ENCODE results near the gene ST3GAL4. TPM values are rescaled to one million over a fixed set of nuclear protein-coding genes. Genes with fewer than 3 reads are reported as not detected.

ST3GAL4 gene
- total RNA-seq (2021; fragmentation: NEBNext Ultra II Directional; extraction: Animal tissue kit (Norgen Biotek cat#: 25700)): 15.6 and 16.0 TPM in 2 replicates
- polyA plus RNA-seq (2011; rRNA removed): 20.0 and 21.0 TPM in 2 replicates
- 18.8 TPM for polyA plus RNA-seq (2011; cell fraction: cytosol; rRNA removed)
- 27.9 TPM for polyA plus RNA-seq (2011; cell fraction: nucleus; rRNA removed)
- 12.9 to 18.6 TPM (median 15.3 TPM) in 4 replicates for polyA plus RNA-seq (2012, experiment 1 of 2)
- polyA plus RNA-seq (2012, experiment 2 of 2): 18.2 TPM
- 12.5 TPM for polyA plus RNA-seq (2013, experiment 1 of 2)
- 12.9 TPM for polyA plus RNA-seq (2013, experiment 2 of 2)
- polyA minus RNA-seq (2011; rRNA and poly(A)+ RNA removed): 15.7 and 16.0 TPM in 2 replicates
- 5.8 TPM for polyA minus RNA-seq (2011; cell fraction: cytosol; rRNA and poly(A)+ RNA removed)
- 14.6 TPM for polyA minus RNA-seq (2011; cell fraction: nucleus; rRNA and poly(A)+ RNA removed)
- long read RNA-seq, experiment 1, partial matches to known transcripts: 1 of 10 reads
- long read RNA-seq, experiment 1, other reads (novel, unspliced or antisense): 5 of 10 reads
- long read RNA-seq, experiment 2, partial matches to known transcripts: 0 of 2 reads
- long read RNA-seq, experiment 2, other reads (novel, unspliced or antisense): 2 of 2 reads

- CTCF ChIA-PET (ENCODE audit: partially characterized antibody): interaction anchor here (1.3 to 3.0 kb wide), 5 partner anchors 13 to 45 kb away, joined by 3 to 17 read pairs (median 4); no protein-coding TSS in a partner anchor
- no peak within 1 kb of the TSS for H2BK120ac ChIP-seq (replicated peaks; ENCODE audit: low read depth, low read length)
- no peak for TF ChIP-seq NANOG (IDR thresholded peaks at IDR 0.05; ENCODE audit: insufficient read depth, low read depth, low read length, poor library complexity, severe bottlenecking)
- TF ChIP-seq, protein P1, sequence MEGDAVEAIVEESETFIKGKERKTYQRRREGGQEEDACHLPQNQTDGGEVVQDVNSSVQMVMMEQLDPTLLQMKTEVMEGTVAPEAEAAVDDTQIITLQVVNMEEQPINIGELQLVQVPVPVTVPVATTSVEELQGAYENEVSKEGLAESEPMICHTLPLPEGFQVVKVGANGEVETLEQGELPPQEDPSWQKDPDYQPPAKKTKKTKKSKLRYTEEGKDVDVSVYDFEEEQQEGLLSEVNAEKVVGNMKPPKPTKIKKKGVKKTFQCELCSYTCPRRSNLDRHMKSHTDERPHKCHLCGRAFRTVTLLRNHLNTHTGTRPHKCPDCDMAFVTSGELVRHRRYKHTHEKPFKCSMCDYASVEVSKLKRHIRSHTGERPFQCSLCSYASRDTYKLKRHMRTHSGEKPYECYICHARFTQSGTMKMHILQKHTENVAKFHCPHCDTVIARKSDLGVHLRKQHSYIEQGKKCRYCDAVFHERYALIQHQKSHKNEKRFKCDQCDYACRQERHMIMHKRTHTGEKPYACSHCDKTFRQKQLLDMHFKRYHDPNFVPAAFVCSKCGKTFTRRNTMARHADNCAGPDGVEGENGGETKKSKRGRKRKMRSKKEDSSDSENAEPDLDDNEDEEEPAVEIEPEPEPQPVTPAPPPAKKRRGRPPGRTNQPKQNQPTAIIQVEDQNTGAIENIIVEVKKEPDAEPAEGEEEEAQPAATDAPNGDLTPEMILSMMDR (IDR thresholded peaks at IDR 0.05; ENCODE audit: control extremely low read depth in 1 of 3, insufficient read depth in 1 of 3, low read depth in 1 of 3, low read length in 3 of 3): no peak
- peak; percentile 71 for TF ChIP-seq PHF8 (conservative IDR thresholded peaks at IDR 0.05; ENCODE audit: low read depth, low read length)
- peak; percentile 82 for TF ChIP-seq KDM4A (IDR thresholded peaks at IDR 0.05; ENCODE audit: low read depth, low read length, severe bottlenecking)
- TF ChIP-seq SP2 (IDR thresholded peaks at IDR 0.05; ENCODE audit: low read length): no peak
- peak; percentile 54 for TF ChIP-seq TAF1 (IDR thresholded peaks at IDR 0.05; ENCODE audit: low read depth, low read length)
Observed at GRCh38 chr11:126355324-126355925, at the start of gene ST3GAL4. TSS of gene ST3GAL4 (plus strand) at chr11:126355686. CDS start at chr11:126406156, 50,470 bp downstream.

More at GRCh38 chr11:126355324-126355925, at the start of gene ST3GAL4:
- Histone ChIP-seq H3K36me3 (ENCODE audit: control insufficient read depth in 2 of 4, insufficient read depth in 4 of 4, low read length in 3 of 4) (peaks cover 0 to 3% (median under 1%) of the 10 kb centered on the region in 4 experiments; a peak in 1 of 8 replicates), H4K91ac (replicated peaks; ENCODE audit: insufficient read length, low read length) (peak within 1 kb of the TSS; percentile 86), H3K79me2 (ENCODE audit: control insufficient read depth in 1 of 2, insufficient read depth in 2 of 2, low read length in 2 of 2) (peaks cover 0 to 42% of the 10 kb centered on the region in 2 experiments; a peak in 2 of 4 replicates), H4K20me1 (replicated peaks in 1 of 2; ENCODE audit: control insufficient read depth in 1 of 2, insufficient read depth in 2 of 2, low read length in 2 of 2) (peaks cover 0 to 2% of the 10 kb centered on the region in 2 experiments), H2BK15ac (ENCODE audit: low read length) (peak within 1 kb of the TSS; percentile 81; the same call in 1 of the 2 replicates), H3K4me3 (ENCODE audit: extremely low read depth in 1 of 4, insufficient read depth in 2 of 4, low read depth in 3 of 4, low read length in 4 of 4) (peak within 1 kb of the TSS; percentile 73 to 99 (median 86)), H3K4me1 (replicated peaks in 1 of 4; ENCODE audit: control insufficient read depth in 3 of 4, insufficient read depth in 4 of 4, low read length in 3 of 4) (peaks cover 3 to 24% (median 15%) of the 10 kb centered on the region in 4 experiments; a peak in 6 of 7 replicates), H2BK20ac (ENCODE audit: low read length) (0 out of 2 replicates have a peak within 1 kb of the TSS, but pooled peaks have one; percentile 48), H3K18ac (ENCODE audit: extremely low read depth, low read length) (peak within 1 kb of the TSS; percentile 96), H3K9ac (replicated peaks in 1 of 4; ENCODE audit: extremely low read depth in 1 of 4, low read depth in 3 of 4, low read length in 3 of 4) (peak within 1 kb of the TSS; percentile 80 to 91 (median 86)), H2AK5ac (ENCODE audit: low read depth, low read length) (peak within 1 kb of the TSS; percentile 33; the same call in 1 of the 2 replicates), H3K23ac (ENCODE audit: insufficient read length) (no peak within 1 kb of the TSS), H2AFZ (ENCODE audit: low read length) (peak within 1 kb of the TSS; percentile 72), H4K8ac (ENCODE audit: extremely low read depth, insufficient read depth, low read length) (peak within 1 kb of the TSS; percentile 95), H4K5ac (ENCODE audit: insufficient read length, low read depth, low read length) (peak within 1 kb of the TSS; percentile 94), H3K4ac (replicated peaks; ENCODE audit: insufficient read length, low read depth, low read length) (peak within 1 kb of the TSS; percentile 92), H3K56ac (replicated peaks; ENCODE audit: insufficient read length, low read depth, low read length) (peak within 1 kb of the TSS; percentile 92), H3K79me1 (ENCODE audit: low read depth, low read length) (peaks cover 11% of the 10 kb centered on the region; the same call in 1 of the 2 replicates), H3K9me3 (ENCODE audit: insufficient read depth in 2 of 2, low read depth in 1 of 2, low read length in 1 of 2) (no peaks in the 10 kb centered on the region), H2BK5ac (ENCODE audit: low read depth, low read length) (peak within 1 kb of the TSS; percentile 95; the same call in 1 of the 2 replicates), H2BK12ac (ENCODE audit: low read depth, low read length) (peak within 1 kb of the TSS; percentile 68; the same call in 1 of the 2 replicates), H3K14ac (ENCODE audit: insufficient read length) (no peak within 1 kb of the TSS), H3K27me3 (replicated peaks in 1 of 4; ENCODE audit: control insufficient read depth in 3 of 4, extremely low read depth in 1 of 4, insufficient read depth in 3 of 4, low read length in 3 of 4) (no peaks in the 10 kb centered on the region), H3K27ac (ENCODE audit: low read depth, low read length) (peak within 1 kb of the TSS; percentile 63; the same call in 1 of the 2 replicates), H3K4me2 (ENCODE audit: insufficient read depth in 1 of 2, low read depth in 2 of 2, low read length in 2 of 2) (peak within 1 kb of the TSS; percentile 92 to 95), H3K23me2 (ENCODE audit: low read depth, low read length) (peaks cover 13% of the 10 kb centered on the region)
- POLR2A ChIA-PET (ENCODE audit: partially characterized antibody): interaction anchor here (0.9 to 1.4 kb wide), 7 partner anchors 8 to 86 kb away, joined by 3 to 5 read pairs (median 4); partner anchors contain the start of genes DCPS, FOXRED1 and SRPRA
- WGBS, 2 experiments (ENCODE audit: extremely low coverage in 1 of 2, insufficient coverage in 1 of 2, insufficient read length in 1 of 2, insufficient replicate concordance in 2 of 2, low coverage in 1 of 2, low lambda C conversion rate in 2 of 2, missing lambda C conversion rate in 1 of 2): 2% methylated on average over 12 of the region's 71 CpGs; no CpG with 5 or more reads in 1 of the 2 experiments
- peak; percentile 33 to 89 for DNase-seq (ENCODE audit: low read depth in 1 of 2, low spot score in 2 of 2)
- no peak for FAIRE-seq
